Stimulated activated CD8-positive, alpha-beta memory T cell treated with anti-CD3 and anti-CD28 coated beads, Interleukin-15, amount 100 ng/mL, for 24 hours (primary cell): ENCODE results near the gene CYB5R3.

Experiments used
- DNase-seq: peaks from one replicate; pipeline ENCODE4 v3.0.0-alpha.2; 2020; ENCODE audit warnings: low read depth

The CYB5R3 gene

GRCh38 chr22:42649246-42650099 is at the start of gene CYB5R3:
Gene CYB5R3 (minus strand): TSS chr22:42649392. CDS start chr22:42649315, 77 bp downstream.
- peak; percentile 63 for DNase-seq

GRCh38 chr22:42697542-42698013 is 48.4 kb upstream of the CYB5R3 start:
- DNase-seq = no peak

DNA sequence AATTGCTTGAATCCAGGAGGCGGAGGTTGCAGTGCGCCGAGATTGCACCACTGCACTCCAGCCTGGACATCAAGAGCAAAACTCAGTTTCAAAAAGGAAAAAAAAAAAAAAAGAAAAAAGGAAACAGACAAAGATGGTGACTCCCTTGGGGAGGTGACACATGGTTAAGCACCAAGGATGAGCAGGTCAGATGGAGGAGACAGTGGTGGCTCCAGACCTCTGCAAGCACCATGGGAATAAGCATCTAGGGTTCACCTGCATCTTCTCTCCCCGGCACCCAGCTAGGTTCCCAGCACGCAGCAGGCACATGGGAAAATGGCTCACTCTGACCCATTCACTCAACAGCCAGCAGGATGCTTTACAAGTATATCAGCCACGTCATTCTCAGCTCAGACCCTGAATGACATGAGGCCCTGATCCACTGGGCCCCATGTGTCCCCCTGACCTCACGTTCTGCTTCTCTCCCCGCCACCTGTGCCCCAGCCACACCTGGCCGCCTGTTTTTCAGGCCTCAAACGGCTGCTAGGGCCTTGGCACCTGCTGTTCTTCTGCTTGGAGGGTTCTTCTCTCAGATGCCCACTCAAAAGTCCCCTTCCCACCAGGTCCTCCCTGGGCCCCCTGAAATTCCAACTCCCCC is 47.3 kb upstream of the CYB5R3 start:
- no peak for DNase-seq

- no peak for DNase-seq
Observed at GRCh38 chr22:42695294-42695693, 46.1 kb upstream of the CYB5R3 start.

DNA sequence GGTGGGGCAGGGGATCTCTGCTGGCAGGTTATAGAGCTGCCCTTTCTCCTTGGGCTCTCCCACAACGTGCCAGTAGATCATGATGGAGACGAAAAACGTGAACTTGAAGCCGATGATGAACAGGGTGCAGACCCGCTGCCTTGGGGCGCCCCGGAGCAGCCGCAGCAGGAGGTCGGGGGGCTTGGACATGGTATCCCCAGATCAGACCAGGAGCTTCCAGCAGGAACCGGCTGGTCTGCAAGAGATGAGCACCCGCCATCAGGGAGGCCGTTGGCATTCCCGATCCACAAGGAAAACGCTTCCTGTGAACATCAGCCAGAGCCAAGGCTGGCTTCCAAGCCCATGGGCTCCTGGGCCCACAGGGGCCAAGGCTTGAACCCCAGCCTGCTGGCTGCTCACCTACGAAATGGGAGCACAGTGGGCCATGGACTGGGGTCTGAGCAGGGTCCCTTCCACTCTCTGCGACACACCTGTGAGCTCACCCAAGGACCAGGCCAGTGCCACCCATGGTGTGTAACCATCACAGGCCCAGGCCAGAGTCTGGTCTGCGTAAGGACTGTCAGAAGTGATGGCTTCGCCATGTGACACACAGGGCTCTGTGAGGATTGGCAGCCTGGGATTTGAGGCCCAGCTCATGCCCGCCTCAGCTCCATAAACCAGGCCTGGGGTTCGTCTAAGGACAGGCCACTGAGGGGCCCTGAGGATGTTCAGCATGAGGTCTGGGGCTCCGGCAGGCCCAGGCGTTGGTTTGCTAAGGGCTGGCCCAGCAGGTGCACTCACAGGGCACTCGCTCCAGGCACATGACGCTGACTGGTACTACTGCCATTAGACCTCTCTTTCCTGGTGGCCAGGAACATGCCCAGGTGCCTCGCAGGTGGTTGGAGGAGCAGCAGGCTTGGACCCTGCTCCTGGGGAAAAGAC is 44.8 kb upstream of the CYB5R3 start:
- no peak for DNase-seq

GRCh38 chr22:42693055-42693762 is 44.0 kb upstream of the CYB5R3 start:
- no peak for DNase-seq

GRCh38 chr22:42692239-42693054 is 43.3 kb upstream of the CYB5R3 start:
- no peak for DNase-seq

GRCh38 chr22:42691440-42691839 is 42.2 kb upstream of the CYB5R3 start:
- no peak for DNase-seq

DNA sequence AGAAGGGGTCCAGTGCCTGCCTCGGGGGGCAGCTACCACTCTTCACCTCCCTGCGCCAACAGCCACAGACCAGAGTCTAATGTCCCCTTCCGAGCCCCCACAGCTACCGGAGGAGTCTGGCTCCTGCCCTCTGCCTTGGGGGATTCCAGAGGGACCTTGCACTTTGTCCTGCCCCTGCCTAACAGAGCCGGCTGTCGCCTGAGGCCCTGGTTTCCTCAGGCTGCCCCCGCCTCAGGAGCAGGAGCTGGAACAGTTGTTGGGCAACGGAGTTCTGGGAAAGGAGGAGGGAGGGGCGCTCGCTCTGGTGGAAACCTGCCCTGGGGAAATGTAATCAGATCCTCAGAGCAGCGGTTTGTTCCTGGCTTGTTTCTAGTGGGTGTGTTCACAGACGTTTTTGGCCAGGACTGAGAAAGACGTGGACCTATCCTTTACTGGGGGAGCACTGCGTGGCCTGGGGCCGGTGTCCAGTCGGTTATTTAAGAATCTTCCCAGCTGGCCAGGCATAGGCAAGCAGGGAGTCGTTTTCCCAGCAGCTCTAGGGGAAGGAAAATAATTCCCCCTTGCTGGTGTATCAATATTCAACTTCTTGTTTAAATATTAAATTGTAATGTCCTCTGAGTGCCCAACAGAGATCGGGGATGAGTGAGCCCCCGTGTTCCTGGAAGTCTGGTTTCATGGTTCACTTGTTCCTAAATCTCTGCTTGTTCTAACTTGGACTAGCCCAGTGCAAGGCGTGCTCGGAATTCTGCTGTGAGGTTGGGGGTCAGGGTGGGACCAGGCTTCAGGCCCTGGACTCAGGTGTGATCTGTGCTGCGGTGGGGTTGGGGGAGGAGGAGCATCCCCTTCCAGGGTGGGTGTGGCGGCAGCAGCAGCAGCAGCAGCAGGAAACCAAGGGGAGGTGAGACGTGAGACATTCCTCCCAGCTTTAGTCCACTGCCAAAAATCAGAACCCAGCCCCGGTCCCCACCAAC is 39.3 kb upstream of the CYB5R3 start:
- DNase-seq = no peak

- DNase-seq = no peak
Observed at GRCh38 chr22:42686756-42687491, 37.7 kb upstream of the CYB5R3 start.

- no peak for DNase-seq
Observed at GRCh38 chr22:42685941-42686653, 36.9 kb upstream of the CYB5R3 start.

DNA sequence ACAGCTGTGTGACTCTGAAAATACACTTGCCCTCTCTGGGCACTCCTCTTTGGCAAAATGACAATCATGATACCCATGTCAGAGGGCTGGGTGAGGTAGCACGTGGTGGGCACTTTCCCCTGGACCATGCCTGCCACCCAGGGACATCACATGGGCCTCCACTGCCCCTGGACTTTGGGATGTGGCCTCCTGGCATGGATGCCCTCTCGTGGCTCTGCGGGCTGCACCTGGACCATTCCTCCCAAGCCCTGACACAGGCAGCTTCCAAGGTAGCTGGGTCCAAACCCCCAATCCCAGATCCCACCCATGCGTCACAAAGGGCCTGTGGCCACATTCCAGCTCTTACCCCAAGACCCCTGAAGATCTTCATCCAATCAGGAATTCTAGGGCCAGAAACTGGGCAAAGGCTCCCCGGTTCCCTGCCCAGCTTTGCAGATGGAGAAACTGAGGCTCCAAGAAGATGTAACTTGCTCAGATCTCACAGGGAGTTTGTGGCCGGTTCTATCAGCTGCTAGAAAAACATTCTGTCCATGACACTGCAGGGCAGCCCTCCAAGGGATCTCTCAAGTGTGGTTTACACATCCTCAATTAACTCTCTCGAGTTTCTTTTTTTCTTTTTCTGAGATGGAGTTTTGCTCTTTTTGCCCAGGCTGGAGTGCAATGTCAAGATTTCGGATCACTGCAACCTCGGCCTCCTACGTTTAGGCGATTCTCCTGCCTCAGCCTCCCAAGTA is 35.4 kb upstream of the CYB5R3 start:
- no peak for DNase-seq

GRCh38 chr22:42683578-42684283 is 34.5 kb upstream of the CYB5R3 start:
- DNase-seq = no peak

DNA sequence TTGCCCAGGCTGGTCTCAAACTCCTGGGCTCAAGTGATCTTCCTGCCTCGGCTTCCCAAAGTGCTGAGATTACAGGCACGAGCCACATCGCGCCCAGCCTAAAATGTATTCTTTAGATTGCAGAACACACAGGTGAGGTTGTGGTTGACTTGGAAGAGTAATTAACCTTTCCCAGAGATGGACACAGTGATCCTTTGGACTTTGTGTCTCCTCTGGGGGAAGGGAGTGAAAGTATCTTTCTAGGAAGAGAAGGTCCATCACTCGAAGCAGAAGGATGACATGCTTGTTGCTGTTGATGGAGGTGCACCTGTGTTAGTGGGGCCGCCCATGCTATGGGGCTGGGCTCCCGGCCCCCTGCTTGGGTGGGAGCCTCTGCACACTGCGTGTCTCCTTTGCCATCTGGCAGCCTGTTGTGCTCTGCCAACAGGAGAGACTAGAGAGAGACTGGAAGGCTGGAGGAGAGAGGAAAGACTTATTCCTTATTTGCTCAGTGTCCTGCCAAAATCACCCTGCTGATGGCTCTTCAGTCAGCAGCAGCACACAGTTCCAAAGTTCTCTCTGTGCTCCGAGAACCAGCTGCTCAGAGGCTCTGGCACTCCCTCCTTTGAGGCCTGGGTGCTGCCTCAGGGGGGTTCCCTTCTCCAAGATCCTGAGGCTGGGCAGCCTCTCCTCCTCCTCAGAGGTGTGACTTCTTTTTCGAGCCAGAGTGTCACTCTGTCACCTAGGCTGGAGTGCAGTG is 33.1 kb upstream of the CYB5R3 start:
- DNase-seq = no peak

GRCh38 chr22:42680648-42681047 is 31.5 kb upstream of the CYB5R3 start:
- no peak for DNase-seq

- no peak for DNase-seq
Observed at GRCh38 chr22:42679691-42680090, 30.5 kb upstream of the CYB5R3 start.
